AG10803 (cell line): ENCODE measurements around the gene PDZD2.

Experiments
- DNase-seq: peaks from one replicate; pipeline ENCODE4 v3.0.0; 2010; ENCODE audit warnings: low read depth
- H3K4me3 ChIP-seq: 2 replicates; pipeline ENCODE4 v1.5.1; 2011; ENCODE audit warnings: mild to moderate bottlenecking, low read length, control low read depth
- CTCF ChIP-seq: conservative IDR thresholded peaks from 2 replicates; pipeline ENCODE4 v1.5.1; 2011; ENCODE audit warnings: mild to moderate bottlenecking, low read length, control low read depth, inconsistent platforms

PDZD2 gene

GRCh38 chr5:31663519-31663918 lies 24.6 kb downstream of the PDZD2 start:
- no peak overlapping the region for H3K4me3 ChIP-seq
- DNase-seq: peak; percentile 63
- no peak for TF ChIP-seq CTCF

GRCh38 chr5:31664566-31664965 lies 25.6 kb downstream of the PDZD2 start:
- no peak overlapping the region for H3K4me3 ChIP-seq
- no peak for DNase-seq
- no peak for TF ChIP-seq CTCF

GRCh38 chr5:31671339-31671741 lies 32.4 kb downstream of the PDZD2 start:
- no peak overlapping the region for H3K4me3 ChIP-seq
- DNase-seq: no peak
- no peak for TF ChIP-seq CTCF

- DNase-seq: no peak
- no peak overlapping the region for H3K4me3 ChIP-seq
- TF ChIP-seq CTCF: no peak
Measured at GRCh38 chr5:31674371-31674951, 35.5 kb downstream of the PDZD2 start.

GRCh38 chr5:31675472-31675871 lies 36.5 kb downstream of the PDZD2 start:
- no peak for DNase-seq
- H3K4me3 ChIP-seq: no peak overlapping the region
- no peak for TF ChIP-seq CTCF

- TF ChIP-seq CTCF: no peak
Measured at GRCh38 chr5:31678180-31678579, 39.2 kb downstream of the PDZD2 start.

GRCh38 chr5:31680528-31680927 lies 41.6 kb downstream of the PDZD2 start:
- no peak for TF ChIP-seq CTCF
- H3K4me3 ChIP-seq: no peak overlapping the region
- DNase-seq: no peak

More at GRCh38 chr5:31678180-31678579, 39.2 kb downstream of the PDZD2 start:
- H3K4me3 ChIP-seq: no peak overlapping the region
- DNase-seq: no peak
